Epithelial cell of esophagus (primary cell): ENCODE results near the gene NINL.
"Not testable (repeated sequence)": the region's sequence is repeated elsewhere in the genome, so short reads cannot be mapped to it uniquely, and the experiment has no call there.

Source experiments
- DNase-seq: peaks from one replicate; pipeline ENCODE4 v3.0.0; 2010; ENCODE audit warnings: low read depth
- H3K4me3 ChIP-seq: 2 replicates; pipeline ENCODE4 v1.5.1; 2011; ENCODE audit warnings: mild to moderate bottlenecking, low read length, control low read depth
- TF ChIP-seq, protein P1 (sequence below): IDR thresholded peaks from 2 replicates; pipeline ENCODE4 v1.5.1; 2011; ENCODE audit warnings: low read depth, mild to moderate bottlenecking, low read length, control low read depth, inconsistent platforms; ENCODE audit not compliant: insufficient read depth; ENCODE audit errors: missing control alignments

Gene NINL

DNA sequence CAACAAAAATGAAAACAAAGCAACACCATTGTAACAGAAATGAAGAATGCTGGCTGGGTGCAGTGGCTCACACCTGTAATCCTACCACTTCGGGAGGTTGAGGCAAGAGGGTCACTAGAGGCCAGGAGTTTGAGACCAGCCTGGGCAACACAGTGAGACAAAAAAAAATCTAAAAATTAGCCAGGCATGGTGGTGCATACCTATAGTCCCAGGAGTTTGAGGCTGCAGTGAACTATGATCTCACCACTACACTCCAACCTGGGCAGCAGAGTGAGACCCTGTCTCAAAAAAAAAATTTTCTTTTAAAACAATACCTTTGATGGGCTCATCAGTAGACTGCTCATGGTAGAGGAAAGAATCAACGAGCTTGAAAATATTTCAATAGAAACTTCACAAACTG lies 18.5 kb downstream of the NINL start:
- H3K4me3 ChIP-seq: no peak overlapping the region
- no peak for DNase-seq

DNA sequence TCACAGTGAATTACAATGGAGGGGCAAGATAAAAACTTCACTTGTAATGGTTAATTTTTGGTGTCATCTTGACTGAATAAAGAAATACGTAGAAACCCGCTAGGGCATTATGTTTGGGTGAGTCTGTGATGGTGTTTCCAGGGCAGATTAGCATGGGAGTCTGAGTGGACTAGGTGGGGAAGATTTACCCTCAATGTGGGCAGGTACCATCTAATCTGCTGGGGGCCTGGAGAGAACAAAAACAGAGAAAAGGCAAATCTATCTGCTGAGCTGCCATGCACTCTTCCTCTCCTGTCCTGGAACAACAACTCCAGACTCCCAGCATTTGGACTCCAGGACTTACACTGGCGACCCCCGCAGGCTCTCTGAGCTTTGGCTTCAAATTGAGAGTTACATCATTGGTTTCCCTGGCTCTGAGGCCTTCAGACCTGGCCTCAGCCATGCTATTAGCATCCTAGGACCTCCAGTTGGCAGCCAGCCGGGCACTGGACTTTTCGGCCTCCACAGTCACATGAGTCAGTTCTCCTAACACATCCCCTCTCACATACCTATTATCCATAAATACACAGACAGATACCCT lies 19.7 kb downstream of the NINL start:
- no peak overlapping the region for H3K4me3 ChIP-seq
- DNase-seq: no peak
- TF ChIP-seq, protein P1, sequence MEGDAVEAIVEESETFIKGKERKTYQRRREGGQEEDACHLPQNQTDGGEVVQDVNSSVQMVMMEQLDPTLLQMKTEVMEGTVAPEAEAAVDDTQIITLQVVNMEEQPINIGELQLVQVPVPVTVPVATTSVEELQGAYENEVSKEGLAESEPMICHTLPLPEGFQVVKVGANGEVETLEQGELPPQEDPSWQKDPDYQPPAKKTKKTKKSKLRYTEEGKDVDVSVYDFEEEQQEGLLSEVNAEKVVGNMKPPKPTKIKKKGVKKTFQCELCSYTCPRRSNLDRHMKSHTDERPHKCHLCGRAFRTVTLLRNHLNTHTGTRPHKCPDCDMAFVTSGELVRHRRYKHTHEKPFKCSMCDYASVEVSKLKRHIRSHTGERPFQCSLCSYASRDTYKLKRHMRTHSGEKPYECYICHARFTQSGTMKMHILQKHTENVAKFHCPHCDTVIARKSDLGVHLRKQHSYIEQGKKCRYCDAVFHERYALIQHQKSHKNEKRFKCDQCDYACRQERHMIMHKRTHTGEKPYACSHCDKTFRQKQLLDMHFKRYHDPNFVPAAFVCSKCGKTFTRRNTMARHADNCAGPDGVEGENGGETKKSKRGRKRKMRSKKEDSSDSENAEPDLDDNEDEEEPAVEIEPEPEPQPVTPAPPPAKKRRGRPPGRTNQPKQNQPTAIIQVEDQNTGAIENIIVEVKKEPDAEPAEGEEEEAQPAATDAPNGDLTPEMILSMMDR: no peak

More for the DNA sequence above, 18.5 kb downstream of the NINL start:
- TF ChIP-seq, protein P1: no peak

DNA sequence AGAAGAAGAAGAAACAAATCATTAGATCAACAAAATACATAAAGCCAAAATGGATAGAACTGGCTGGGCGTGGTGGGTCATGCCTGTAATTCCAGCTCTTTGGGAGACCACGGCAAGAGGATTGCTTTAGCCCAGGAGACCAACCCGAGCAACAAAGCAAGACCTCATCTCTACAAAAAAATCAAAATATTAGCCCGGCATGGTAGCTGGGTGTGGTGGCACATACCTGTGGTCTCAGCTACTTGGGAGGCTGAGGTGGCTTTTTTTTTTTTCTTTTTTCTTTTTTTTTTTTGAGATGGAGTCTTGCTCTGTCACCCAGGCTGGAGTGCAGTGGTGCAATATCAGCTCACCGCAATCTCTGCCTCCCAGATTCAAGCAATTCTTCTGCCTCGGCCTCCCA lies 21.5 kb downstream of the NINL start:
- H3K4me3 ChIP-seq: no peak overlapping the region
- TF ChIP-seq, protein P1: no peak
- no peak for DNase-seq

DNA sequence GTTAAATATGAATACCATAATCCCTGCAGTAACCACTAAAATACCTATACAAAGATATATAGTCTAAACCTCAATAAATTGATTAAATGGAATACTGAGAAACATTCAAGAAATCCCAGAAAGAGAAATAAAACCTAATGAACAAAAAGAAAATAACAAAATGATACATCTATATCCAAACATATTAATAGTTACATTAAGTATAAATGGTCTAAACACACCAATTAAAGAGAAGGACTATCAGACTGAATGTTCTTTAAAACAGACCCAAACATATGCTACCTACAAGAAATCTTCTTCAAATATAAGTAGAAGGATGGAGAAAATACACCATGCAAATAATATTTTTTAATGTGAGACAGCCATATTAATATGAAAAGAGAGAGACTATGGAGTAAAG lies 22.0 kb downstream of the NINL start:
- no peak for DNase-seq
- H3K4me3 ChIP-seq: no peak overlapping the region
- TF ChIP-seq, protein P1: no peak

DNA sequence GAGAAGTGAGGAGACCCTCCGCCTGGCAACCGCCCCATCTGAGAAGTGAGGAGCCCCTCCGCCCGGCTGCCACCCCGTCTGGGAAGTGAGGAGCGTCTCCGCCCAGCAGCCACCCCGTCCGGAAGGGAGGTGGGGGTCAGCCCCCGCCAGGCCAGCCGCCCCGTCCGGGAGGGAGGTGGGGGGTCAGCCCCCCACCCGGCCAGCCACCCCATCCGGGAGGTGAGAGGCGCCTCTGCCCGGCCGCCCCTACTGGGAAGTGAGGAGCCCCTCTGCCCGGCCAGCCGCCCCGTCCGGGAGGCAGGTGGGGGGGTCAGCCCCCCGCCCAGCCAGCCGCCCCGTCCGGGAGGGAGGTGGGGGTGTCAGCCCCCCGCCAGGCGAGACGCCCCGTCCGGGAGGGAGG lies 23.6 kb downstream of the NINL start:
- not testable (repeated sequence) for H3K4me3 ChIP-seq, DNase-seq

DNA sequence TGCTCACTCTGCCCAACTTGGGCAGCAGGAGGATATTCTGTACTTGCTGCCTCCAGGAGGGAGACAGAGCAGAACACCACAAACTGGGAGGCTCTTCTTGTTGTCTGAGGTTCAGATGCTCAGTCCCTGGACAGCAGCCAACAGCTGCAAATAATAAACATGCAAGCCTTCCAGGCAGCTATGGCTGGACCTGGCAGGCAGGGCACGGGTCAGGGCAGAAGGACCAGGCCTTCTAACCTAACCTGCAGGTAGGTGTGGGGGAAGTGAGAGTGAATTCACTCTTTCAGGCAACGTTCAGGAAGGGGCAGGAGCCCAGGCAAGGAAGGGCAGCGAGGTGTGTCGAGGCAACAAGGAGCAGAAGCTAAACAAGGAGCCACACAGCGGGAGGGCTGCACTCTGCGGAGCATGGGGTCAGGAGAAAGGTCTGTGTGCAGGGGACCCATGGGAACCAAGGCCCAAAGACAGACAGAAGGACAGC lies 31.5 kb downstream of the NINL start:
- TF ChIP-seq, protein P1: no peak
- H3K4me3 ChIP-seq: no peak overlapping the region
- DNase-seq: no peak

DNA sequence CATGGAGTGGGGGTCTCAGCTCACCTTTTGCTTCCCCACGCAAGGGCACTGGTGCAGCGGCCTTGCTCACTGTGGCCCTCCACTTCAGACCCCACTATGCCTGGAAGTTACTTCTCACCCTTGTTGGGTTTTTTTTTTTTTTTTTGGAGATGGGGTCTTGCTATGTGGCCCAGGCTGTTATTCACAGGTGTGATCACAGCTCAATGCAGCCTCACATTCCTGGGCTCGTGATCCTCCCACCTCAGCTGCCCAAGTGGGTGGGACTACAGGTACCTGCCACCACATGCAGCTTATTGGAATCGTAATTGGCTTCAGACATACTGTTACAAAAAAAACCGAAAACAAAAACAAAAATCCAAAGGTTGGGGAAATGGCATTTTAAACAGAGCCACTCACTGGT lies 32.4 kb downstream of the NINL start:
- no peak for DNase-seq
- TF ChIP-seq, protein P1: no peak
- H3K4me3 ChIP-seq: no peak overlapping the region
